DMS79 treated with DMSO at 0.1 percent for 48 hours (cell line): ENCODE data around the gene THUMPD3.

Experiments
- DNase-seq: peaks from one replicate; lab custom pipeline; 2025; lab: John Stamatoyannopoulos, UW

Gene THUMPD3

DNA sequence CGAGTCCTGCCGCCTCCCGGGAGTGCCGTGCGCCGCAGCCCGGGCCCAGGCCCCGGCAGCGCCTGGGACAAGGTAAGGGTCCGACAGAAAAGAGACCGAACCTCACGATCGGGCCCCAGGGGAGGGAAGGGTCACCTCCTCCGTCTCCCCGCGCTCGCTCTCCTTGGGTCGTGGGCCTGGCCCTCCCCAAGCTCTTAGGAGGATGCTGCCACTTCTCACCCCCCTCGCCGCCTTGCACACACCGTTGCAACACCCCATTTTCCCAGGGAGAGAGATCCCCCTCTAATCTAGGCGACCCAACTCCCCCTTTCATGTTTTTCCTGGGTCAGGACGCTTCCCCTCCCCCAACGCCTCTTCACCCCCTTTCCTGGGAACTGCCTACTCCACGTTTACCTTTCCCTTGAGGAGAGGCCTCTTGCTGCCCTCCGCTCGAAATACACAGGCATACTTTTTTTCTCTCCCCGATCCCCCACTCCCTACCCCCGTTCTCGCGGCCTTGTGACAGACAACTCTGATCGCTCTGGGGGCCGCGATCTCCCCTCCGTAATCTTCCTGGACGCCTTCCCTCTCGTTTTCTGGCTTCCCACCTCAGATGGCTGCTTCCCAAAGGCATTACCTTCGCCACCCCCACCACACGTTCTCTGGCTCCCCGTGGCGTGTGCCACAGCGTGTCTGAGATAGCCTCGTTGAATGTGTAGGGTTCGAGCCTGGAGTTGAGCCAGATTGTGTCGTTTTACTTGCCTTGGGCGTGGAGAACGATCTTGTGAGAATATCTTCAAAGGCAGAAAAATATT lies 35.2 kb downstream of the THUMPD3 start:
- DNase-seq, result peak; percentile 33

DNA sequence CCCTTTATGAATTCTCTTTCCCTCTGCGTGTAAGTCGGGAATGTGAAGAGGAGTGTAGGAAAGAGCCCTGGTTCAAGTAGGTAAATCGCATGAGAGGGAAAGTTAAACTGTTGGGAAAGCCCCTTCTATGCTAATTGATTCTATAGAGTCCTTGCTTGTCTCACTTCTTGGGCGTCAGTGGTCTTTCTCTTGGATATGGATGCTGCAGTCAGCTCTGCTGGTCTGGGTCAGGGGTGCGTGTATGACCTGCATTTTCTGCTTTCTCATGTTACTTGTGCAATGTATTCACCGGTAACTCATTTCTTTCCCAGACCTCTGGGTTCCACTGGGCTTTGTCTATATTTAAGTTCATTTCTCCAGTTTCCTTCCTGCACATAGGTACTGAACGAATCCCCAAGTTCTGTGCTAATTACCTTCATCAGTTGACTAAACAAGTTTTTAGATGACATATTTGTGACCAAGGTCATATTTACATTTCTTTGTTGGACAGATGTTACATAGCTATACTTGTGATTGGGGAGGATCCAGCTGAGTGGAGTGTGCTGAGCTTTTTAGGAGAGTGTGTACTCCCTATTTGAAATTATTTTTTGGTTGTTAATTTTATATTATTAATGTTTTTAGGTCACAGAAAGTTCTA lies 36.0 kb downstream of the THUMPD3 start:
- peak; percentile 33 for DNase-seq

DNA sequence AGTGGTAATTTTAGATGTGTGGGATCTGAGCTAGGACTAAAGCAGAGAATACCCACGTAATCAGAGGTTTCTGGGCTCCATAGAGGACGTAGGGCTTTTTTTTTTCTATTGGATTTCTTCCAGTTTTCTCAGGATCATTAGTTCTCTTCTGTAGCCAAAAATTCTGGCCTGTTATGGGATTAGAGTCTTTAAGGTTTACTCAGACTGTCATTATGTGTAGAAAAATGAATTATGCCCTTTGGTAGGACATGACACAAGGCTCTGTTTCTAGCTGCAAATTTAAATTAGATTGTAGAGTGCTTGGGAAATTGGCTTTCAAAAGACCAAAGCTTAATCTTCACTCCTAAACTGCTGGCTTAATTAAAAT lies 36.5 kb downstream of the THUMPD3 start:
- no peak for DNase-seq

DNA sequence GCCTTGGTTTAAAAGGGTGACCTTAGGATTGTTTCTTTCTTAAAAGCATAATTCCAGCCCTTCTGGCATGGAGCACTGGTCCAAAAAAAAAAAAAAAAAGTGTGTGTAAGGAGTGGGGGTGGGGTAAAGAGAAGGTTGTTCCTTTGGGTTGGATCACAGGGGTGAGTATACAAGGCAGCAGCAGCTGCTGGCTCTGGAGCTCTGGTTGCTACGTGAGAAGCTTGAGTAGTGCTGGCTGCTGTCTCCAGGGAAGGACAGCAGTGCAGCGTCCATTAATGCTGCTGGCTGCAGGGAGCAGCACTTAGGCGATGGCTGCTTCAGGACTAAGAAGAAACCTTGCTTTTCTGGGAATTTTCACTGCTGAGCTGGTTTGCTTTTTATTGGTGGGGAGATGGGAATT lies 36.9 kb downstream of the THUMPD3 start:
- DNase-seq, result peak; percentile 57

DNA sequence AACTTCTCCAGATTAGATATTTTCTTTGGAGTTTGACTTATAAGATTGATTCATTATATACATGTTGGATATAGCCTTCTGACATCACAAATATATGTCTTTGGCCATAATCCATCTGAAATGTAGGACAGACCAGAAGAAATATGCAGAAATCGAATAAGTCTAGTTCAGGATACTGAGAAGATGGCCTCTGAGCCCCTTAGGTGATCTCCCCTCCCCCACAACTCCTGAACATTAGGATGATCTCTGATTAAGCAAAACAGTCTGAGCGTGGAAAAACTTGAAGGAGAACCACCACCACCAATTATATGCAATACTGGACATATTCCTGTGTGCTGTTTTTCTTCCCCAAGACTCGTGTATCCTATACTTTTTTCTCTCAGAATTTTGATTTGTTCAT lies 37.8 kb downstream of the THUMPD3 start:
- no peak for DNase-seq

DNA sequence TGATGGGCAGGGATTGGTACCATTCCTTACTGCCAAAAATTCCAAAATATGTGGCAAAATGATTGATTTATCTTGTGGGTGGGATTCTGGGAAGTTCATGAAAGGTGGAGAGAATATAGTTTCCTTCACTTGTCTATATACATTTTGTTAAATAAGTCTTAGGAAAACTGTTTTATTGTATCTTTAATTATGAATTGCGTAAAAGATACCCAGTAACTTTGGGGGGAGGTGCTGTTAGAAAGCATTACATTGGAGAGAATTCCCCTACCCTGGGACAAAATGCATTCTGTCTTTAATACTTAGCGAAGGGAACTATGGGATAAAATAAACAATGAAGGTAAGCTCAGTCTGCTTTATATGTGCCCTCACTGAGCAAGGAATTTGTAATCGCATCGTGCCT lies 39.1 kb downstream of the THUMPD3 start:
- DNase-seq, result no peak

DNA sequence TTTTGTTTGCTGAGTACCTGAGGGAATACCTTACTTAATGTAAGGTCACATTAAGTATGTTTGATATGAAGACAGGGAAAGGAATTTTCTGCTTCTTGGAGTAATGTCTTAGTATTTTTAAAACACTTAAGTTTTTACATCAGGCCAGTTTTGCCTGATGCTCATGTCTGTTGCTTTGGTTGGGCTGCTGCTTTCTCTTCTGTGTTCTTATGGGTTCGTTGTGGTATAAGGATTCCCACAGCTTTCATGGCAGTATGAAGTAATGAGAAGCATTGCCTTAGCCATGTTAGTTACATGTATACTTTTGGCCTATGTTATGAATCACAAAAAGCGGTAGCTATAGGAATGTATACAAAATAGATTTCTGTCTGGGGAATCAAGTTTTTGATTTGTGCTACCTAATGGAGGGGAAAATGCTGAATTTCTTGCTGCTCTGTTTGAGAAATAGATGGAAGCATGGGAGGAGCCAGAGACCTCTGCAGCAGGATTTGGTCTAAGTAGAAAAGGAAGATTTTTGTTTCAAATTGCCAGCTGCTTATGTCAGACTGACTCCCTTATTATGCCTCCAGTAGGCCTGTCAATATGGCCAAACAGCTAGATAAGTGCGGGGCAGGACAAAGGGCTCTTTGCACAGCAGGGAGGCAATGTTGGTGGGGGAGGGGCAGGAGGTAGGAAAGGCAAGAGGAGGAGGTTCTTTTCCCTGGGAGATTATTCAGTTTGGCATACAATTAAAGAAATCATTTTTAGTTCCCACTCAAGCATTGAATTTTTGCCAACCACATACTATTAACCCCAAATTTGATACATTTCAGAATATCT lies 39.8 kb downstream of the THUMPD3 start:
- DNase-seq, result peak; percentile 8

DNA sequence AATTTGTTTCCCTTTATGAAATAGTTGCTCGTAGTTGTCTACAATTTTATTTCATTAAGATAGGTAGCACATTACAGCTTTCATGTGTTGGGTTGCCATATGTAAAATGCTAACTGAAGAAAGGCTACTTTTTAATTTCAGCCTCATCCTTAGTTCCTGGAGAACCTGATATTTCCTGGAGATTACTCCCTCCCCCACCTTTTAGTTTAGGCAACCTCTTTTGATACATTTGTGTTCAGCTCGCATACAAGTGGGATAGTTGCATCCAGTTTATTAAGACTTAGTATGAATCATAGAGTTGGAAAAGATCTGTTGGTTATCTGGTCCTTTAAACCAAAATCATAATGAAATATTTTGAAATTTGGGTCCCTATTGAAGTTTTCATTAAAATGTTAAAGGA lies 40.6 kb downstream of the THUMPD3 start:
- no peak for DNase-seq

DNA sequence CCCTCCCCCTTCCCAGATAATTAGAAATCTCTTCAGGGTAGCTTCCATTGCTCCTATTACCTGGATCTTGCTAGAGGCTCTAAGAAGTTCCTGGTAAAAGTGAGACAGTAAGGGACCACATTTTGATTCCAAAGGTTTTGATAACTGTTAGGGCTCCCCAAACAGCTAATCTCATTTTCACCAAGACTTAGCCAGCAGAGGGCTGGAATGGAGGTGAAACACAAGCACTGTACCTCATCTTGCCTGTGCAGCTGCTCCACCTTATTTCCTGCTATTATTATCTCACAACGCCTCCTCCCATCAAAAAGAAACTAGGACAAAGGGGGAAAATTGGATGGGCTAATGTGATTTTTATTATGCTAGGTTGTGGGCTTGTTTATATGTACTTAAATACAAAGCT lies 41.8 kb downstream of the THUMPD3 start:
- no peak for DNase-seq

DNA sequence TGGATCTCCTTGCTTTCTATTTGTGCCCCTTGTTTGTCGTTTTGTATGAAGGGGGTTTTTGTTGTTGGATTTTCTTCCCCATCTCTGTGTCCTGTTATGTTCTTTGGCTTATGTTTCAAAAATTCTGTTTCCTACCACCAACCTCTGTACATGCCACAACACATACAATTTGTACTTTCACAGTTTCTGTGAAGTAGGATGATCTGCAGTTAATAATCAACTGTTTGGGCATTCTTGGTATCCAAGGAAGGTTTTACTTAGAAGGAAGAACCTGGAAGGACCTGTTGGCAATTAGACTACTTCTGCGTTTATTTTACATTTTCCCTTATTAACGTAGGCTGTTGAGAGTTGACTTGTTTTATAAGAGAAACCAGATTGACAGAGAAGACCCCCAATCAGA lies 42.9 kb downstream of the THUMPD3 start:
- no peak for DNase-seq

DNA sequence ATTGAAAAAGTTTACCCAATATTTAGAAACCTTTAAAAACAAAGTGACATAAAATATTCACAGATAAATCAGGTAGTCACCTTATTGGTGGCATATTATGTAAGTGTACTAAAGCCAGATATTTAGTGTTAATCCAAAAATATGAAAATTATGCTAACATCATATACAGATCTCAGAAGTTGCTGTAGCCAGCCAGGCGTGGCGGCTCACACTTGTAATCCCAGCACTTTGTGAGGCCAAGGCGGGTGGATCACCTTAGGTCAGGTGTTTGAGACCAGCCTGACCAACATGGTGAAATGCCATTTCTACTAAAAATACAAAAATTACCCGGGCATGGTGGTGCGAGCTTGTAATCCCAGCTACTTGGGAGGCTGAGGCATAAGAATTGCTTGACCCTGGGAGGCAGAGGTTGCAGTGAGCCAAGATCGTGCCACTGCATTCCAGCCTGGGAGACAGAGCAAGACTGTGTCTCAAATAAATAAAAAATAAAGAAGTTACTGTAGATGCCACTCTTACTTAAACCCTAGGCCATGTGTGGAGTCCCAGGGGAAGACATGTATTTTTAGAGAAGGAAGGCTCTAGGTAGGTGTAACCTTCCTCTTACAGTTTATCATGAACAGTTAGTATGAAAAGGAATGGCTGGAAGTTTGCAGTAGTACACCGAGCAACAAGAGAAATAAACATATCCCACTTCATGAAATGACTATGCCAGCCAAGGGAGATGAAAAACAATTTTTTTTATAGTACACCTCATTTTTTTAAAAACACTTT lies 44.2 kb downstream of the THUMPD3 start:
- no peak for DNase-seq

DNA sequence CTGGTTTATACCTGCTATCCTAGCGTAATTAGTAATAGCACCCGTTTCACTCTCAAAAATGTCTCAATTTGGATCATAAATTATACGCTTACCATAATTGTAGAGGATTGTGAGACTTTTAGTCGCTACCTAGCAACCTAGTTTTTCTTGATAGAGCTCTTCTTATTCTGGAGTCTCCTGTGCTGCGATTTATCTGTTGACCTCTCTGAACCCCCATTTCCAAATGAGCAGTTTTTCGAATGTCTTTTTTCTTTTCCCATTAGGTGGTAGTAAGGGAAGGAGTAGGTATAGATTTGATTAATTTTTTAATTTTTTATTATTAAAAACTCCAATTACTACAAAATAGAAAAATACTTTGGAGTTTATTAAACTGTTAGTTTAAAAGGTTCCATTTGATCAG lies 45.2 kb downstream of the THUMPD3 start:
- DNase-seq, result no peak

DNA sequence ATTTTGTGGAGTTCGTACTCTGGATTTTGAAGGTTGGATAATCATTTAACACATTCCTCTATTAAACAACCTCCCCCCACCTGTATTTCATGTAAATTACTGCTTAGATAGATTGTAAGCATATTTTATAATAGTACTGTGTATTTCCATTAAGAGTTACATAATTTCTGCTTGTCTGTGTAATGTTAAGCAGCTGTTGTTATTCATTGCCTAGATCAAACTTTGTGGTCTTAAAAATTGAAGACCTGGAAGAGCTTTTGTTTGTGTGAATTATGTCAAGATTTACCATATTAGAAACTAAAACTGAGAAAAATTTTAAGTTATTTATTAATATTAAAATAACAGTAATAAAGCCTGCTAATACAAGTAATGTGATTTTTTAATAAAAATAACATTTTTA lies 45.7 kb downstream of the THUMPD3 start:
- no peak for DNase-seq

DNA sequence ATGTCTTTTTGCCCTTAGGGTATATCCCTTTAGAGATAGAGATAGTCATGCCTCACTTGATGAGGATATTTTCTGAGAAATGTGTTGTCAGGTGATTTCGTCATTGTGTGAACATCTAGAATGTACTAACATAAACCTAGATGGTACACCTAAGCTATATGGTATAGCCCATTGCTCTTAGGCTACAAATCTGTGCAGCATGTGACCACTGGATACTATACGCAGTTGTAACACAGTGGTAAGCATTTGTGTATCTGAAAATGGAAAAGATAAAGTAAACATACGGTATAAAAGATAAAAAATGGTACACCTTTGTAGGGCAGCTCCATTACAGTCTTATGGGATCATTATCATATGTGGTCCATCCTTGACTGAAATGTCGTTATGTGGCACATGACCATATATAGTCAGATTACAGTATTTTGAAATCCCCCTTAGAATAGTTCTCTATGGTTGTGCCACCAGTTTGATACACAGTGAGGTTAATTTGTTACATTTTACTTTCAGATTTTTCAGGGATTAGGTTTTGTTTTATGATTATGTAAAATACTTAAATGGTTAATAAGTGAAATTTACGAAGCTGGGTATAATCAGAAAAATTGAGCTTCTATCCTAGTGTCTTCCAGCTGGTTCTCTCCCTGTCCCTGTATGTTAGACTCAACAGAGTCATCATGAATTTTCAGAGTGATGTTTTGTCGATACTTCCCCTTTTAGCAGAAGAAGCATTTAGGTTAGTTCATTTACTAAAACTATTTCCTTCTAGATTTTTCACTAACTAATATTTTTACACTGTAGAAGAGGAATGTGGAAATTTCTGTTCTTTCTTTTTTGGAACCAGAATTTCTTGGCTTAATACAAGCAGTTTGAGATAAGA lies 47.4 kb downstream of the THUMPD3 start:
- DNase-seq, result no peak

DNA sequence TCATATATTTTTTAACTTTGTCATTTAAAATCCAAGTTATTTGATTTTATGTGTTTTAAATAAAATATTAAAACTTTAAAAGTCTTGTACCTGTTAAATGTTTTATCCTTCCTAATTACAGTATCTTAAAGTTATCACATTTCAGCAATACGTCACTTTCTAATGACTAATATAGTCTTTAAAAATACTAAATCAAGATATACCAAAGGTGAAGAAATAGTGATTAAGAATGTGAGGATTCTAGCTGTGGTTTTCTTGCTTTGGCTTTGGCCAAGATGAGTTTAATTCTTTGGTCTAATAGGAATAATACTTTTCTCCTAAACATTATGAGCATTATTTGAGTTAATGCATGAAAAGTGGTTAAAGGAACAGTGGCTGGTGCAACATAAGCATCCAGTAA lies 48.4 kb downstream of the THUMPD3 start:
- DNase-seq, result no peak

DNA sequence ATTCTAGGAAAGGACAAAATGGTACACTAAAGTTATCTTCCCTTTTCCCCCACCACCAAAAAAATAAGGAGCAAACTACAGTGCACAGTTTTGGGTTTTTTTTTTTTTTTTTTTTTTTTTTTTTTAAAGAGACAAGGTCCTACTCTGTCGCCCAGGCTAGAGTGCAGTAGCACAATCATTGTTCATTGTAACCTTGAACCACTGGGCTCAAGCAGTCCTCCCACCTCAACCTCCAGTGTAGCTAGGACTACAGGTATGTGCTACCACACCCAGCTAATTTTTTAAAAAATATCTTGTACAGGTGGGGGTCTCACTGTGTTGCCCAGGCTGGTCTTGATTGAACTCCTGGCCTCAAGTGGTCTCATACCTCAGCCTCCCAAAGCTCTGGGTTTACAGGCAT lies 49.4 kb downstream of the THUMPD3 start:
- DNase-seq, result no peak

DNA sequence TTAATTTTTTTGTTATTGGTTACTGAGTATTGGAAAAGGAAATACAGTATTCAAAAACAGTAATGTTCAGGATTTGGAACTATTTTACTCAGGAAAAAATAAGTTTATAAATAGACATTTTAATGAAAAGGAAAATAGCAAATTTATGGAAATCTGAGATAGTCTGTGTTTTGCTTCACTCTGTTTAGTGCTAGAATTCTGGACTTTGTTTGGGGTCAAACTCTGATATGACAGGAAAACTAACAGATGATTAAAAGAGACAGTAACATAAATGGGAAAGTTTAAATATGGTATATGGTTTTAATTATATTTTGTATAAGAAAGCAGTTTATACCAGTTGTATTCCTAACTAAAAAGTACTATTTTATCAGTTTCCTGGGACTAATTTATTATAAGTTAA lies 52.0 kb downstream of the THUMPD3 start:
- DNase-seq, result no peak

DNA sequence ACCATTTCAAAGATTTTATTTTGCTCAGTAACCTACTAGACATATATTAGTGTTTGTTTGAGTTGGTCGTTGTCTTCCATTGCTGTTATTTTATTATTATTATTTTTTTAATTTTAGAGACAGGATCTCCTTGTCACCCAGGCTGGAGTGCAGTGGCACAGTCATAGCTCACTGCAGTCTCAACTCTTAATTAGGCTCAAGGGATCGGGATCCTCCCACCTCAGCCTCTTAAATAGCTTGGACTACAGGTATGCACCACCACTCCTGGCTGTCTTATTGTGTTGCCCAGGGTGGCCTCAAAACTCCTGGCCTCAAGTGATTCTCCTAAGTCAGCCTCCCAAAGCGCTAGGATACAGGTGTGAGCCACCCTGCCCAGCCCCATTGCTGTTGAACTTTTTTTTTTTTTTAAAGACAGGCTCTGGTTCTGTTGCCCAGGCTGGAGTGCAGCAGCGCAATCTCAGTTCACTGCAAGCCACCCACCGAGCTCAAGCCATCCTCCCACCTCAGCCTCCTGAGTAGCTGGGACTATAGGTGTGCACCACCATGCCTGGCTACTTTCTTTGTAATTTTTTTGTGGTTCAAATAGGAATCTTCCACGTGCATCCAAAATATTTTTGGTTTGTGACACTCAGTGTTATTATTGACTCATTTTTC lies 52.8 kb downstream of the THUMPD3 start:
- no peak for DNase-seq

DNA sequence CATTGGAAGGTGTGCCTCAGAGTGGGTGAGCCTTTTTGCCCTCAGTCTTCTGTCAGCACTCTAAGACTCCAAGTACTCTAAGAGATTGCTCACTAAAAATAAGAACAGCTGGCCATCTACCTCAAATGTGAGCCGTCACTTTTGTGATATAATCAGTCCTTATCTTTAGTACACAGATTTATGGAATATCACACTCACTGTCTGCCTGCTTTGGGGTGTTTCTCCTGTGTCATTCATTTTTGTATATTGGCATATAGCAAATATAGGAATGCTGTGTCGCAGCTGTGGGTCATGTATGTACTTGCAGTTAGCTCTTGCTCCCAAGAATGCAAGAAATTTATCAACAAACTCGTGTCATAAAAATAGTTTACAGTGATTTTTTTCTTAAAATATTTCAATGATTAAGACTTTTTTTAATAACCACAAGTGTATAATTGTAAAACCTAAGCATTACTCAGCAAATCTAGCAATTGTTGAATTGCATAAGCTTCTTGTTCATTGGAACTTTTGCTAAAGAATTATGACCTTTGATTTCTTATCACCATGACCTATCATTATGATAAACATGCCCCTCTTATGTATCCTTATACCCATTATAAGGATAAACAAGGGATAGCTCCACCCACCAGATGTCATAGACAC lies 53.4 kb downstream of the THUMPD3 start:
- no peak for DNase-seq

DNA sequence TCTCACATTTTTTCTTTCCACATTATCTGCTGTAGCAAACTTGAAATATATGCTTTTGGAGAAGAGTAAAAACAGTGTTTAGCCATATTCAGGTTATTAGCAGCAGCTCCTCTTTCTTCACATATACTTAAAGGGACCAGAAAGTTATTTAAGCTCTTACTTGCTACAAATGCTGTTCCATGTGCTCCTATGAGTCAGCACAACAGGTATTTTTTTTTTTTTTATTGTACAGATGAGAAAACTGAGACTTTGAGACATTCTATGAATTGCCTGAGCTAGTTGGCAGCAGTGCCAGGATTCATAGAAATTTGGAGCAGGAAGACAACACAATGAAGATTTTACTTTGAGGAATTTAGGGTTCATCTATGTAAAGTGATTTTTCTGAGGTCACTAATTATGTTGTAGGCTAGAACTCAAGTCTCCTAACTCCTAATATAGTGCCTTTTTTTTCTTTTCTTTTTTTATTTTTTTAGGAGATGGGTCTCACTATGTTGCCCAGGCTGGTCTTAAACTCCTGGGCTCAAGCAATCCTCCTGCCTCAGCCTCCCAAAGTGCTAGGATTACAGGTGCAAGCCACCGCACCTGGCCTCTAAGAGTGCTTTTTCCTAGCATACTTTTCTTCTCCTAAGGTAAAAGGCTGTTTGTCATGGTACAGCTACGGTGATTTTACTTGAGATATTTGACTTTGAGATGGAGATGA lies 58.1 kb downstream of the THUMPD3 start:
- no peak for DNase-seq
